ENCODE data around the gene CCDC93. TPM values are rescaled to one million over a fixed set of nuclear protein-coding genes. Genes with fewer than 3 reads are reported as not detected.
"Not testable (repeated sequence)": the region's sequence is repeated elsewhere in the genome, so short reads cannot be mapped to it uniquely, and the experiment has no call there.

Gene CCDC93
- total RNA-seq, 2 donors from 2014 or later: 34.1 to 39.3 TPM

- Mint-ChIP-seq H3K36me3 (ENCODE audit: insufficient read depth in 2 of 2) (peaks cover 17 to 45% of the 10 kb centered on the region in 2 donors), H3K27ac (no peak overlapping the region), H3K4me1 (ENCODE audit: low read depth) (no peaks in the 10 kb centered on the region), H3K9me3 (no peaks in the 10 kb centered on the region), H3K27me3 (ENCODE audit: low read depth) (no peaks in the 10 kb centered on the region), H3K4me3 (no peak overlapping the region)
- no peak for ATAC-seq (replicated peaks in 1 of 2)
- no peak for DNase-seq
These were observed 76.9 kb downstream of the CCDC93 start for GRCh38 chr2:117936871-117937428.

- no peak overlapping the region for H3K4me3 Mint-ChIP-seq
- H3K4me1 Mint-ChIP-seq (ENCODE audit: low read depth): no peaks in the 10 kb centered on the region
- no peaks in the 10 kb centered on the region for H3K9me3 Mint-ChIP-seq
- H3K27ac Mint-ChIP-seq: no peak overlapping the region
- no peaks in the 10 kb centered on the region for H3K27me3 Mint-ChIP-seq (ENCODE audit: low read depth)
- peaks cover 18 to 50% of the 10 kb centered on the region in 2 donors for H3K36me3 Mint-ChIP-seq (ENCODE audit: insufficient read depth in 2 of 2)
- DNase-seq (no peak), ATAC-seq (replicated peaks in 1 of 2) (no peak)
These were observed 77.9 kb downstream of the CCDC93 start for GRCh38 chr2:117935954-117936353.

DNA sequence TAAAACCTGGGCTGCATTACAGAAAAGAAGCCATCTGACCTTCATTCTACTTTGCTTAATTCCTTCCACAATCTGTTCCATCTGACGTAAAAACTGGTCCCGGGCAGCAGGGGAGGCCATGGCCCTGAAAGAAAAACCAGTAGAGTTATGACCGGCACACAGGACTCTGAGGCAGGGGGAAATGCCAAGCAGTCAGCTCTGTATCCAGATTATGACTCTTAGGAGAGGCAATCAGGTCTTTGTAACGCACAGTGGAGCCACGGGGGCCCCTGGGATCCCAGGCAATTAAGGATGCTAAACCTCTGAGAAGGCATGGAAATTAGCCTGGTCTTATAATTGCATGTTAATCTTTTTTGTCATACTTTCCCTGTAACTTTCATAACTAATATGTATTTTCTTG lies 78.4 kb downstream of the CCDC93 start:
- H3K36me3 Mint-ChIP-seq (ENCODE audit: insufficient read depth in 2 of 2): peaks cover 22 to 53% of the 10 kb centered on the region in 2 donors

GRCh38 chr2:117933884-117934354 lies 80.0 kb downstream of the CCDC93 start:
- H3K27ac Mint-ChIP-seq: no peak overlapping the region
- H3K4me3 Mint-ChIP-seq: no peak overlapping the region
- H3K9me3 Mint-ChIP-seq: no peaks in the 10 kb centered on the region
- H3K4me1 Mint-ChIP-seq (ENCODE audit: low read depth): no peaks in the 10 kb centered on the region
- no peak for ATAC-seq (replicated peaks in 1 of 2)
- DNase-seq: no peak
- peaks cover 27 to 53% of the 10 kb centered on the region in 2 donors for H3K36me3 Mint-ChIP-seq (ENCODE audit: insufficient read depth in 2 of 2)
- no peaks in the 10 kb centered on the region for H3K27me3 Mint-ChIP-seq (ENCODE audit: low read depth)

More for the DNA sequence above, 78.4 kb downstream of the CCDC93 start:
- no peak overlapping the region for H3K27ac Mint-ChIP-seq
- DNase-seq: no peak
- H3K27me3 Mint-ChIP-seq (ENCODE audit: low read depth): no peaks in the 10 kb centered on the region
- no peaks in the 10 kb centered on the region for H3K4me1 Mint-ChIP-seq (ENCODE audit: low read depth)
- H3K4me3 Mint-ChIP-seq: no peak overlapping the region
- no peaks in the 10 kb centered on the region for H3K9me3 Mint-ChIP-seq
- ATAC-seq (replicated peaks in 1 of 2): no peak

GRCh38 chr2:117931978-117932377 lies 81.9 kb downstream of the CCDC93 start:
- Mint-ChIP-seq H3K36me3 (ENCODE audit: insufficient read depth in 2 of 2) (peaks cover 28 to 61% of the 10 kb centered on the region in 2 donors), H3K27me3 (ENCODE audit: low read depth) (no peaks in the 10 kb centered on the region), H3K9me3 (no peaks in the 10 kb centered on the region), H3K4me3 (no peak overlapping the region), H3K4me1 (ENCODE audit: low read depth) (no peaks in the 10 kb centered on the region), H3K27ac (no peak overlapping the region)
- ATAC-seq (replicated peaks in 1 of 2): peak in 1 of 2 donors; percentile 5
- DNase-seq: no peak

DNA sequence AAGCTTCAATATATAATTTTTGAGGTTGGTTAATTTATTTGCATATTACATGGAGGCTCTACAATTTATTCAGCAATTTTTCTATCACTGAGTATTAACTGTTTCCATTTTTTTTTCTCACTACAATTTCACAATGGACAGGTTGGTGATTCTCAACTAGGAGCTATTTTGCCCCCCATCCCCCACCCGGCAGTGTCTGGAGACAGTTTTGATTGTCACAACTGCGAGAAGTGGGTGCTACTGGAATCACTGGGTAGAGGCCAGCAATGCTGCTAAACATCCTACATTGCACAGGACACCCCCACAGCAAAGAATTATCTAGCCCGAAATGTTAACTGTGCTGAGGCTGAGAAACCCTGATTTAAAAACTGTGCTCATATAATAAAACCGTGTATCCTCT lies 82.6 kb downstream of the CCDC93 start:
- H3K4me1 Mint-ChIP-seq (ENCODE audit: low read depth): no peaks in the 10 kb centered on the region
- H3K27me3 Mint-ChIP-seq (ENCODE audit: low read depth): no peaks in the 10 kb centered on the region
- H3K27ac Mint-ChIP-seq: no peak overlapping the region
- DNase-seq (no peak), ATAC-seq (replicated peaks in 1 of 2) (no peak)
- peaks cover 26 to 59% of the 10 kb centered on the region in 2 donors for H3K36me3 Mint-ChIP-seq (ENCODE audit: insufficient read depth in 2 of 2)
- H3K4me3 Mint-ChIP-seq: no peak overlapping the region
- no peaks in the 10 kb centered on the region for H3K9me3 Mint-ChIP-seq

DNA sequence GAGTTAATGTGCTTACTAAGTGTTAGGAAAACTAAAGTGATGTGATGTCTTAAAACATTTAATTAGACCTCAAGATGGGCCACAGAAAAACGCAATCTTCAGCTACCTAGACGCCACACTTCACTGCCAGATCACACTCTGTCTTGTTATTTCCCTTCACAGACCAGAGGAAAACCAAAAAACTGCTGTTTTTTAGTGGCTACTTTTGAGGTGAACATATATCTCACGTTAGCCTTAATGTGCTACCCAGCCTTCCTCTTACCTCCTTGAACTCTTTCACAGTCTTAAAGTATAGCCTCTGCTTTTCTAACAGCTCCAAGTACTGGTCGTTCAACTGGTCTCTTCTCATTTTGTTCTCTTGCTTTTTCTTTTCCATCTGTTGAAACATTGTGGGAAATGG lies 83.1 kb downstream of the CCDC93 start:
- Mint-ChIP-seq H3K36me3 (ENCODE audit: insufficient read depth in 2 of 2) (peaks cover 26 to 60% of the 10 kb centered on the region in 2 donors), H3K27ac (no peak overlapping the region), H3K27me3 (ENCODE audit: low read depth) (no peaks in the 10 kb centered on the region), H3K4me1 (ENCODE audit: low read depth) (no peaks in the 10 kb centered on the region), H3K9me3 (no peaks in the 10 kb centered on the region), H3K4me3 (no peak overlapping the region)
- no peak for DNase-seq
- ATAC-seq (replicated peaks in 1 of 2): no peak

- not testable (repeated sequence) for DNase-seq; ATAC-seq (replicated peaks in 1 of 2); H3K4me1 Mint-ChIP-seq (ENCODE audit: low read depth); H3K9me3 Mint-ChIP-seq; H3K4me3 Mint-ChIP-seq; H3K27me3 Mint-ChIP-seq (ENCODE audit: low read depth); H3K27ac Mint-ChIP-seq
- H3K36me3 Mint-ChIP-seq (ENCODE audit: insufficient read depth in 2 of 2): peaks cover 20 to 54% of the 10 kb centered on the region in 2 donors
These were observed 90.4 kb downstream of the CCDC93 start for GRCh38 chr2:117923471-117923870.

DNA sequence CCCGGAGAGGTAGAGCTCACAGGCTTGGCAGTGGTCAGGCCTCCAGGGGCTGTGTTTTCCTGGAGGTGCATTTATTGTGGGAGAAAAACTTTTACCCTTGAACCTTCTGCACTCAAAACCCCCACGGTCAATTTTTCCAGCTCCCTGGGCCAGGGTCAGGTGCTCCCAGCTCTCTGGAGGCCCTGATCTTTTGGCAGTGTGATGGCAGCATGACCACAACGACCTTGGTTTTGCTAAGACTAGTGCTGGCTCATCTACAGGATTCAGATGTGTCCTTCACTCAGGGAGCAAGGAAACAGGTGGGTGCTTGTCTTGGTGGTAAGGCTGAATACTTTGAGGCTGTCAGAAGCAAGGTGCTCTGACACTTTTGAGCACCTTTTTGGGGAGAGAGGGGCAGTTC lies 92.3 kb downstream of the CCDC93 start:
- DNase-seq (no peak), ATAC-seq (replicated peaks in 1 of 2) (no peak)
- Mint-ChIP-seq H3K4me1 (ENCODE audit: low read depth) (no peaks in the 10 kb centered on the region), H3K27me3 (ENCODE audit: low read depth) (no peaks in the 10 kb centered on the region), H3K4me3 (no peak overlapping the region), H3K27ac (no peak overlapping the region), H3K9me3 (no peaks in the 10 kb centered on the region), H3K36me3 (ENCODE audit: insufficient read depth in 2 of 2) (peaks cover 19 to 51% of the 10 kb centered on the region in 2 donors)

DNA sequence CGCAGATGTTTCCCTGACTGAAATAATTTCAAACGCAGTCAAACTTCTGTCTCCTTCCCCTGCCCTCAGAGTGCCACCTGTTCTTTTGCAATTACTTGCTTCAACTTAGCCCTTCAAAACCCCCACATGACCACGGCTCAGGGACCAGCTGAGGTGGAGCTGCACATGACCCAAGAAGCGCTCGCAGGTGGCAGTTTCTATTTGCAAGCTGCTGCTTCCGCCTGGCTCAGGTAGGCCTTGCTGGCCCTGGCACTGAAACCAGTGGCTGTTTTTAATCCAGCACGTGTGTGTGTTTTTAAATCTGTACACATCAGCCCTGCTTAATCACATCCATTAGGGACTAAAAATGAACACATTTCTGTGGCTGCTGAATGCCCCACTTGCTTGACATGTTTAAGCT lies 95.3 kb downstream of the CCDC93 start:
- Mint-ChIP-seq H3K27ac (no peak overlapping the region), H3K27me3 (ENCODE audit: low read depth) (no peaks in the 10 kb centered on the region), H3K36me3 (ENCODE audit: insufficient read depth in 2 of 2) (peaks cover 16 to 48% of the 10 kb centered on the region in 2 donors), H3K9me3 (peaks cover 3 to 7% of the 10 kb centered on the region in 2 donors), H3K4me1 (ENCODE audit: low read depth) (no peaks in the 10 kb centered on the region), H3K4me3 (no peak overlapping the region)
- ATAC-seq (replicated peaks in 1 of 2) (no peak), DNase-seq (no peak)

DNA sequence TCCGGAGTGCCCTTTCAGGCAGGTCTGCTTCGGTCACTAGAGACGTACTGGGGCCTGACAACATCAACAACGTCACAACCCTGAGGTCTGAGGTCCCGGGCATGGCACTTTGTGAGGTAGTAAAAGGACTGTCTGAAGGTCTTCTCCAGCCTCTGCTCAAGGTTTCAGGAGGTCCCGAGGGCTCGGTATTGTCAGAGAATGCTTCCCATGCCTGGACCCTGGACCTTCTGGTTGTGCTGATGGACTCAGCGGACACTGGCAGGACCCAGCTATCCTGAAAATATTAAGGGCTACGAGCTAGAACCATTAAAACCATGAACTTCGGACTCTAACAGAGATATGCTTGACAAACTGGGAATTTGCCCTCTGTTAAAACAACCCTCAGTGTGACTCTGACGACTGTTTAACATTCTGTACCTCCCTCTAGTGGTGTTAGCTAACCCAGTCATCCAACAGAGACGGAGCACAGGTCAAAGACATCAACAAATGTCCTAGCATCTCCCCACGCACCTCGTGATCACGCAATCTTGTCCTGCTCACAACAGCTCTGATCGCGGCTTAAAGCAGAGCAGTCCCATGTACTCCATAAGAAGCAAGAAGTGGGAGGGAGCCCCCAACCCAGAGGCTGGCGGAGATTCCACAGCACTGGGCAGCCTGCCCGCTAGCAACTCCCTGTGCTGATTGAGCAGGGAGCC lies 96.5 kb downstream of the CCDC93 start:
- H3K4me1 Mint-ChIP-seq (ENCODE audit: low read depth): no peaks in the 10 kb centered on the region
- ATAC-seq (replicated peaks in 1 of 2) (no peak), DNase-seq (no peak)
- H3K9me3 Mint-ChIP-seq: peaks cover 3 to 7% of the 10 kb centered on the region in 2 donors
- H3K27ac Mint-ChIP-seq: no peak overlapping the region
- H3K36me3 Mint-ChIP-seq (ENCODE audit: insufficient read depth in 2 of 2): peaks cover 18 to 49% of the 10 kb centered on the region in 2 donors
- H3K4me3 Mint-ChIP-seq: no peak overlapping the region
- no peaks in the 10 kb centered on the region for H3K27me3 Mint-ChIP-seq (ENCODE audit: low read depth)

- no peak for ATAC-seq (replicated peaks in 1 of 2)
These were observed 110.9 kb downstream of the CCDC93 start for GRCh38 chr2:117902933-117903332.

DNA sequence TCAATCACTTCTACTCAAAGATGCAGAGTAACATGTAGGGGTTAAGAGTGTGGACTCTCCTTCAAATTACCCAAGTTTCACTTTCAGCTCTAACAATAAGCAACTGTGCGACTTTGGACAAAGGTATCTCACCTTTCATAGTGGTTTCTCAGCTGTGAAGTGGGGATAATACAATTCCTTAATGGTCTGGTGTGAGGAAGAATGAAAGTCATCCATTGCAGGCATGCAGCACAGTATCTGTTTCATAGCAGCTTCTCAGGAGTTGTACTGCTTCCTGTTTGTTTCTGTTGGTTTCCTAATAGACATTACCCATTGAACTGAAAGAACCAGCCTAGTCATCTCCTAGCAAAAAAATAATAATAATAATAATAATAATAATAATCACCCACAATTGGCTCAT lies 125.0 kb downstream of the CCDC93 start:
- H3K4me1 Mint-ChIP-seq (ENCODE audit: low read depth): no peaks in the 10 kb centered on the region
- H3K27me3 Mint-ChIP-seq (ENCODE audit: low read depth): peaks cover 7% of the 10 kb centered on the region
- ATAC-seq (replicated peaks in 1 of 2) (no peak), DNase-seq (no peak)
- no peaks in the 10 kb centered on the region for H3K36me3 Mint-ChIP-seq (ENCODE audit: insufficient read depth in 2 of 2)
- H3K4me3 Mint-ChIP-seq: no peak overlapping the region
- no peaks in the 10 kb centered on the region for H3K9me3 Mint-ChIP-seq
- H3K27ac Mint-ChIP-seq: no peak overlapping the region

More at GRCh38 chr2:117902933-117903332, 110.9 kb downstream of the CCDC93 start:
- peaks cover 4 to 5% of the 10 kb centered on the region in 2 donors for H3K9me3 Mint-ChIP-seq
- no peak overlapping the region for H3K4me3 Mint-ChIP-seq
- no peak for DNase-seq
- H3K27me3 Mint-ChIP-seq (ENCODE audit: low read depth): no peaks in the 10 kb centered on the region
- no peak overlapping the region for H3K27ac Mint-ChIP-seq
- peaks cover 2 to 4% of the 10 kb centered on the region in 2 donors for H3K36me3 Mint-ChIP-seq (ENCODE audit: insufficient read depth in 2 of 2)
- no peaks in the 10 kb centered on the region for H3K4me1 Mint-ChIP-seq (ENCODE audit: low read depth)
